SK-N-SH (cell line): ENCODE data around the gene MVB12B. TPM values are rescaled to one million over a fixed set of nuclear protein-coding genes. Genes with fewer than 3 reads are reported as not detected.

Experiments
- CTCF ChIA-PET: fragments of 300-600, 350-600 bp; formaldehyde crosslinking; extraction: SDS; loops from one replicate; lab custom pipeline; 2021; lab: Yijun Ruan, JAX
- POLR2A ChIA-PET: fragments of 350-600 bp; sonication (Branson Sonifier 250); formaldehyde crosslinking; extraction: SDS; loops from one replicate; lab custom pipeline; 2020; ENCODE audit warnings: antibody characterized with exemption, inconsistent platforms; lab: Yijun Ruan, JAX
- DNase-seq: peaks from one replicate; pipeline ENCODE4 v3.0.0; 2012
- H2AFZ ChIP-seq: fragments of 200-600 bp; sonication (generic); 2 replicates; pipeline ENCODE4 v1.8.1; 2016; ENCODE audit warnings: antibody characterized with exemption, mild to moderate bottlenecking, low read depth
- H3F3A ChIP-seq: fragments of 200-600 bp; sonication (generic); replicated peaks from 2 replicates; pipeline ENCODE3; 2016; ENCODE audit warnings: antibody characterized with exemption, mild to moderate bottlenecking; ENCODE audit not compliant: insufficient read depth
- H3K27ac ChIP-seq, 2 experiments: fragments of 200-500 bp in 1 of 2; fragments of 200-600 bp in 1 of 2; sonication (Bioruptor generic) in 1 of 2; sonication (generic), shearing (Covaris generic) in 1 of 2; 2 replicates each; pipeline versions ENCODE4 v1.5.1 to v1.6.1; 2014 to 2016; ENCODE audit warnings: low read depth in 2 of 2, inconsistent platforms in 1 of 2, low read length in 1 of 2, mild to moderate bottlenecking in 1 of 2, mixed read lengths in 1 of 2
- H3K27me3 ChIP-seq: fragments of 200-600 bp; sonication (generic), shearing (Covaris generic); 2 replicates; pipeline ENCODE4 v1.6.1; 2016; ENCODE audit warnings: mixed run types; ENCODE audit not compliant: insufficient read depth
- H3K36me3 ChIP-seq, 2 experiments: fragments of 200-500 bp in 1 of 2; fragments of 200-600 bp in 1 of 2; sonication (Bioruptor generic) in 1 of 2; sonication (generic) in 1 of 2; replicated peaks in 1 of 2; 2 replicates each; pipeline versions ENCODE3 to v1.5.1; 2014 to 2016; ENCODE audit warnings: low read length in 1 of 2, mild to moderate bottlenecking in 1 of 2; ENCODE audit not compliant: insufficient read depth in 2 of 2, control insufficient read depth in 1 of 2
- H3K4me1 ChIP-seq, 2 experiments: fragments of 200-500 bp in 1 of 2; fragments of 200-600 bp in 1 of 2; sonication (Bioruptor generic) in 1 of 2; sonication (generic), shearing (Covaris generic) in 1 of 2; 2 replicates each; pipeline versions ENCODE4 v1.5.1 to v1.6.1; 2014 to 2016; ENCODE audit warnings: low read depth in 1 of 2, low read length in 1 of 2, mixed run types in 1 of 2; ENCODE audit not compliant: insufficient read depth in 2 of 2, control insufficient read depth in 1 of 2
- H3K4me2 ChIP-seq: fragments of 200-600 bp; sonication (generic), shearing (Covaris generic); 2 replicates; pipeline ENCODE4 v1.6.1; 2017; ENCODE audit warnings: mixed run types
- H3K4me3 ChIP-seq, 2 experiments: fragments of 200-500 bp in 1 of 2; fragments of 200-600 bp in 1 of 2; sonication (Bioruptor generic) in 1 of 2; sonication (generic), shearing (Covaris generic) in 1 of 2; 2 replicates each; pipeline versions ENCODE4 v1.5.1 to v1.8.1; 2014 to 2016; ENCODE audit warnings: low read depth in 2 of 2, inconsistent platforms in 1 of 2, low read length in 1 of 2, mild to moderate bottlenecking in 1 of 2, mixed read lengths in 1 of 2, moderate library complexity in 1 of 2
- H3K79me2 ChIP-seq: fragments of 200-600 bp; sonication (generic); 2 replicates; pipeline ENCODE4 v1.8.1; 2017; ENCODE audit warnings: mild to moderate bottlenecking; ENCODE audit not compliant: insufficient read depth
- H3K9ac ChIP-seq: fragments of 200-600 bp; sonication (generic); 2 replicates; pipeline ENCODE4 v1.6.1; 2017; ENCODE audit warnings: mixed run types
- H3K9me2 ChIP-seq: fragments of 200-600 bp; sonication (generic); 2 replicates; pipeline ENCODE4 v1.6.1; 2017; ENCODE audit warnings: mixed run types
- H3K9me3 ChIP-seq: fragments of 200-600 bp; sonication (generic); 2 replicates; pipeline ENCODE4 v1.6.1; 2017; ENCODE audit warnings: mixed run types, mild to moderate bottlenecking, moderate library complexity
- H4K20me1 ChIP-seq: fragments of 200-600 bp; sonication (generic); 2 replicates; pipeline ENCODE4 v1.6.1; 2017; ENCODE audit warnings: mild to moderate bottlenecking, mixed run types; ENCODE audit not compliant: insufficient read depth
- ELF1 ChIP-seq: IDR thresholded peaks from 2 replicates; pipeline ENCODE4 v1.4.0; 2012
- EP300 ChIP-seq, 2 experiments: IDR thresholded peaks; 2 replicates each; pipeline versions ENCODE4 v1.4.0 to v1.6.1; 2012; ENCODE audit warnings: borderline replicate concordance in 1 of 2, low read depth in 1 of 2, low read length in 1 of 2
- FOSL2 ChIP-seq: IDR thresholded peaks from 2 replicates; pipeline ENCODE4 v1.4.0; 2012; ENCODE audit warnings: low read depth, mild to moderate bottlenecking, moderate library complexity, borderline replicate concordance
- FOXM1 ChIP-seq: IDR thresholded peaks from 2 replicates; pipeline ENCODE4 v1.4.0; 2012; ENCODE audit warnings: low read depth, mild to moderate bottlenecking
- MEF2A ChIP-seq: IDR thresholded peaks from 2 replicates; pipeline ENCODE4 v1.4.0; 2012; ENCODE audit warnings: low read depth, borderline replicate concordance
- NFIC ChIP-seq: IDR thresholded peaks from 2 replicates; pipeline ENCODE4 v1.4.0; 2012; ENCODE audit warnings: borderline replicate concordance
- RCOR1 ChIP-seq: fragments of 150-350 bp; IDR thresholded peaks from 2 replicates; pipeline ENCODE4 v1.6.1; 2017; ENCODE audit warnings: antibody characterized with exemption, low read length
- RXRA ChIP-seq: IDR thresholded peaks from 2 replicates; pipeline ENCODE4 v1.4.0; 2012; ENCODE audit warnings: low read depth, mild to moderate bottlenecking, borderline replicate concordance
- TEAD4 ChIP-seq: IDR thresholded peaks from 2 replicates; pipeline ENCODE4 v1.4.0; 2012; ENCODE audit warnings: mild to moderate bottlenecking, borderline replicate concordance; ENCODE audit not compliant: insufficient read depth
- WGBS: methylation state at CpG from one replicate; pipeline ENCODE4 v1.1.6; 2017; ENCODE audit warnings: low lambda C conversion rate; 5-methylcytosine and 5-hydroxymethylcytosine counted together
- polyA plus RNA-seq, 3 experiments: library from polyadenylated mRNA; depleted of rRNA; stranded (reverse); fragments of >200 nt; gene quantifications; 2 replicates each; pipeline ENCODE4 v1.2.3, GENCODE V29; 2012
- TF ChIP-seq, protein P1 (sequence below): fragments of 150-350 bp; IDR thresholded peaks from 2 replicates; pipeline ENCODE4 v1.6.1; 2016; ENCODE audit warnings: mild to moderate bottlenecking, low read depth, low read length
- TF ChIP-seq, protein P2 (sequence below): fragments of 200-600 bp; sonication (generic); IDR thresholded peaks from 2 replicates; pipeline ENCODE4 v1.6.1; 2017; ENCODE audit warnings: antibody characterized with exemption, mild to moderate bottlenecking, moderate library complexity
- TF ChIP-seq, protein P3 (sequence below): IDR thresholded peaks from 2 replicates; pipeline ENCODE4; 2012
- TF ChIP-seq, protein P4 (sequence below): IDR thresholded peaks from 2 replicates; pipeline ENCODE4 v1.6.1; 2012; ENCODE audit warnings: mild to moderate bottlenecking, low read depth, low read length, moderate library complexity

Gene MVB12B
- polyA plus RNA-seq, 1 of the 3 experiments (the other 2 are of a cell fraction) = 5.1 TPM

DNA sequence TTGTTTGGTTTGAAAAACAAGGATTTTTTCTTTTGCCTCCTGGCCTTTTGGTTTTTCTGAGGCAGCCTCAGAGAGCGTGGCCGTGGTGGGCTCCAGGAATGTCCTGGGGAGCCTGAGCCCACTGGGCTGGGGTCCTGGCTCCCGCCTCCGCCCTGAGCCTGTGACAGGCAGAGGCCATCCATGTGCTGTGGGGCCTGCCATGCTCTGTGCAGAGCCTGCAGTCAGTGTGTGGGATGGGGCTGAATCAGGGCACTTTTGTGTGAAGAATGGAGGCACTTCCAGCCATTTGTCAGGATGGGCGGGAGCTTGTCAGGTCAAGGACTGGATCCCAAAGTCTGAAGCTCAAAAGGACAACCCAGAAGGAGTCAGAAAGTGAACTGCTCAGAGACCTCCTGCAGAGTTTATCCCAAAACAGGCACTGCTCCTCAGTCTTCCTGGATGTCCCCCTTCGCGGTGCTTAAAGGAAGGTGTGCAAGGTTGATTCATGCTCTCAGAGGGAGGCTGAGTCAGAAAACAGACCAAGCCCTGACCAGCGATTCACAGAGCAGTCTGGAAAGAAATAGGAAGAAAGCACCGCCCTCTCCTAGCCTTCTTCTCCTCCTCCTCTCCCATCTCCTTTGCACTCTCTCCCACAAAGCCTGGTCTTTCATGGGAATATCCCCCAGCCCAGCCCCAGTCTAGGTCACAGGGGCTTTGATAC, 53.2 kb downstream of the MVB12B start:
- ChIA-PET POLR2A (no interaction called here), CTCF (interaction anchor here (0.6 to 6.8 kb wide), 3 partner anchors 19 to 577 kb away, joined by 3 to 43 read pairs (median 4); no protein-coding TSS in a partner anchor)
- no peak overlapping the region for H3K4me3 ChIP-seq
- H4K20me1 ChIP-seq = no peaks in the 10 kb centered on the region
- peaks cover 14 to 21% of the 10 kb centered on the region in 2 experiments; a peak in 3 of 4 replicates for H3K4me1 ChIP-seq
- no peaks in the 10 kb centered on the region for H3K79me2 ChIP-seq
- no peak for DNase-seq
- H3K27ac ChIP-seq = no peak overlapping the region
- no peak overlapping the region for H2AFZ ChIP-seq
- no peaks in the 10 kb centered on the region for H3K9me2 ChIP-seq
- 73% methylated on average over 9 of the region's 9 CpGs for WGBS
- TF ChIP-seq ELF1 (no peak), FOXM1 (no peak), FOSL2 (peak; percentile 22; the same call in 1 of the 2 replicates)
- TF ChIP-seq, protein P1, sequence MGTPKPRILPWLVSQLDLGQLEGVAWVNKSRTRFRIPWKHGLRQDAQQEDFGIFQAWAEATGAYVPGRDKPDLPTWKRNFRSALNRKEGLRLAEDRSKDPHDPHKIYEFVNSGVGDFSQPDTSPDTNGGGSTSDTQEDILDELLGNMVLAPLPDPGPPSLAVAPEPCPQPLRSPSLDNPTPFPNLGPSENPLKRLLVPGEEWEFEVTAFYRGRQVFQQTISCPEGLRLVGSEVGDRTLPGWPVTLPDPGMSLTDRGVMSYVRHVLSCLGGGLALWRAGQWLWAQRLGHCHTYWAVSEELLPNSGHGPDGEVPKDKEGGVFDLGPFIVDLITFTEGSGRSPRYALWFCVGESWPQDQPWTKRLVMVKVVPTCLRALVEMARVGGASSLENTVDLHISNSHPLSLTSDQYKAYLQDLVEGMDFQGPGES = no peak
- 0 out of 2 replicates have a peak overlapping the region, but pooled peaks have one; percentile 4 for H3K4me2 ChIP-seq
- H3F3A ChIP-seq = no peaks in the 10 kb centered on the region
- no peaks in the 10 kb centered on the region for H3K27me3 ChIP-seq
- H3K9me3 ChIP-seq = no peaks in the 10 kb centered on the region
- no peaks in the 10 kb centered on the region for H3K36me3 ChIP-seq
- no peak overlapping the region for H3K9ac ChIP-seq

DNA sequence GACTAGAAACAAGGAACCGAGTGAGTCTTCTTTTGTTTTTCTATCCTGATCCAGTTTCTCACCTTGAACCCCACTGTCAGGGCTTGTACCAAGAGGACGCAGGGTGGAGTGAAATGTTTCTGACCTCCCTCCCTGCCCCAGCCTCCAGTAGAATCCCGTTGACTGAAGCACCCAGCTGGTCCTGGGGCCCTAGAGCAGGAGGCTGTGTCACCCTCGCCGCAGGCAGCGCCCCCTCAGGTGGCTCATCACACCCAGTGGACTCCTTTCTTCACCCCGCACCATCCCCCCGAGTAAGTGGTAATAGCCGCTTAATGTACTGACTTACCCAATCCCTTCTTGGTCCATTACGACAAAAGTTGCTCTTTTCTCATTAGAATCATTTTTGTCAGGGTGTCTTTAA, 53.8 kb downstream of the MVB12B start:
- no peak overlapping the region for H3K9ac ChIP-seq
- DNase-seq = no peak
- H2AFZ ChIP-seq = no peak overlapping the region
- peaks cover 11 to 16% of the 10 kb centered on the region in 2 experiments; a peak in 3 of 4 replicates for H3K4me1 ChIP-seq
- no peak overlapping the region for H3K27ac ChIP-seq
- ChIA-PET CTCF (interaction anchor here (1.1 to 6.8 kb wide), 3 partner anchors 18 to 111 kb away, joined by 3 to 43 read pairs (median 4); no protein-coding TSS in a partner anchor), POLR2A (no interaction called here)
- 0 out of 2 replicates have a peak overlapping the region, but pooled peaks have one; percentile 4 for H3K4me2 ChIP-seq
- H3K79me2 ChIP-seq = no peaks in the 10 kb centered on the region
- no peaks in the 10 kb centered on the region for H3K9me2 ChIP-seq
- WGBS = 95% methylated on average over 10 of the region's 10 CpGs
- no peak for TF ChIP-seq FOSL2
- no peak for TF ChIP-seq EP300 (IDR thresholded peaks at IDR 0.05; ENCODE audit: borderline replicate concordance in 1 of 2, low read depth in 1 of 2, low read length in 1 of 2)
- TF ChIP-seq MEF2A = no peak
- TF ChIP-seq TEAD4 = no peak
- no peak for TF ChIP-seq RXRA
- no peak for TF ChIP-seq NFIC
- TF ChIP-seq, protein P2, sequence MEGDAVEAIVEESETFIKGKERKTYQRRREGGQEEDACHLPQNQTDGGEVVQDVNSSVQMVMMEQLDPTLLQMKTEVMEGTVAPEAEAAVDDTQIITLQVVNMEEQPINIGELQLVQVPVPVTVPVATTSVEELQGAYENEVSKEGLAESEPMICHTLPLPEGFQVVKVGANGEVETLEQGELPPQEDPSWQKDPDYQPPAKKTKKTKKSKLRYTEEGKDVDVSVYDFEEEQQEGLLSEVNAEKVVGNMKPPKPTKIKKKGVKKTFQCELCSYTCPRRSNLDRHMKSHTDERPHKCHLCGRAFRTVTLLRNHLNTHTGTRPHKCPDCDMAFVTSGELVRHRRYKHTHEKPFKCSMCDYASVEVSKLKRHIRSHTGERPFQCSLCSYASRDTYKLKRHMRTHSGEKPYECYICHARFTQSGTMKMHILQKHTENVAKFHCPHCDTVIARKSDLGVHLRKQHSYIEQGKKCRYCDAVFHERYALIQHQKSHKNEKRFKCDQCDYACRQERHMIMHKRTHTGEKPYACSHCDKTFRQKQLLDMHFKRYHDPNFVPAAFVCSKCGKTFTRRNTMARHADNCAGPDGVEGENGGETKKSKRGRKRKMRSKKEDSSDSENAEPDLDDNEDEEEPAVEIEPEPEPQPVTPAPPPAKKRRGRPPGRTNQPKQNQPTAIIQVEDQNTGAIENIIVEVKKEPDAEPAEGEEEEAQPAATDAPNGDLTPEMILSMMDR = no peak
- no peak for TF ChIP-seq RCOR1
- TF ChIP-seq, protein P3, sequence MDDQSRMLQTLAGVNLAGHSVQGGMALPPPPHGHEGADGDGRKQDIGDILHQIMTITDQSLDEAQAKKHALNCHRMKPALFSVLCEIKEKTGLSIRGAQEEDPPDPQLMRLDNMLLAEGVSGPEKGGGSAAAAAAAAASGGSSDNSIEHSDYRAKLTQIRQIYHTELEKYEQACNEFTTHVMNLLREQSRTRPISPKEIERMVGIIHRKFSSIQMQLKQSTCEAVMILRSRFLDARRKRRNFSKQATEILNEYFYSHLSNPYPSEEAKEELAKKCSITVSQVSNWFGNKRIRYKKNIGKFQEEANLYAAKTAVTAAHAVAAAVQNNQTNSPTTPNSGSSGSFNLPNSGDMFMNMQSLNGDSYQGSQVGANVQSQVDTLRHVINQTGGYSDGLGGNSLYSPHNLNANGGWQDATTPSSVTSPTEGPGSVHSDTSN = no peak
- TF ChIP-seq, protein P4, sequence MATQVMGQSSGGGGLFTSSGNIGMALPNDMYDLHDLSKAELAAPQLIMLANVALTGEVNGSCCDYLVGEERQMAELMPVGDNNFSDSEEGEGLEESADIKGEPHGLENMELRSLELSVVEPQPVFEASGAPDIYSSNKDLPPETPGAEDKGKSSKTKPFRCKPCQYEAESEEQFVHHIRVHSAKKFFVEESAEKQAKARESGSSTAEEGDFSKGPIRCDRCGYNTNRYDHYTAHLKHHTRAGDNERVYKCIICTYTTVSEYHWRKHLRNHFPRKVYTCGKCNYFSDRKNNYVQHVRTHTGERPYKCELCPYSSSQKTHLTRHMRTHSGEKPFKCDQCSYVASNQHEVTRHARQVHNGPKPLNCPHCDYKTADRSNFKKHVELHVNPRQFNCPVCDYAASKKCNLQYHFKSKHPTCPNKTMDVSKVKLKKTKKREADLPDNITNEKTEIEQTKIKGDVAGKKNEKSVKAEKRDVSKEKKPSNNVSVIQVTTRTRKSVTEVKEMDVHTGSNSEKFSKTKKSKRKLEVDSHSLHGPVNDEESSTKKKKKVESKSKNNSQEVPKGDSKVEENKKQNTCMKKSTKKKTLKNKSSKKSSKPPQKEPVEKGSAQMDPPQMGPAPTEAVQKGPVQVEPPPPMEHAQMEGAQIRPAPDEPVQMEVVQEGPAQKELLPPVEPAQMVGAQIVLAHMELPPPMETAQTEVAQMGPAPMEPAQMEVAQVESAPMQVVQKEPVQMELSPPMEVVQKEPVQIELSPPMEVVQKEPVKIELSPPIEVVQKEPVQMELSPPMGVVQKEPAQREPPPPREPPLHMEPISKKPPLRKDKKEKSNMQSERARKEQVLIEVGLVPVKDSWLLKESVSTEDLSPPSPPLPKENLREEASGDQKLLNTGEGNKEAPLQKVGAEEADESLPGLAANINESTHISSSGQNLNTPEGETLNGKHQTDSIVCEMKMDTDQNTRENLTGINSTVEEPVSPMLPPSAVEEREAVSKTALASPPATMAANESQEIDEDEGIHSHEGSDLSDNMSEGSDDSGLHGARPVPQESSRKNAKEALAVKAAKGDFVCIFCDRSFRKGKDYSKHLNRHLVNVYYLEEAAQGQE = no peak
- no peaks in the 10 kb centered on the region for H3K9me3 ChIP-seq
- H3K36me3 ChIP-seq = peaks cover 0 to 5% of the 10 kb centered on the region in 2 experiments
- no peaks in the 10 kb centered on the region for H3F3A ChIP-seq
- no peak overlapping the region for H3K4me3 ChIP-seq
- H4K20me1 ChIP-seq = no peaks in the 10 kb centered on the region
- H3K27me3 ChIP-seq = no peaks in the 10 kb centered on the region
